ENCODE data around the gene PDE5A.

DNA sequence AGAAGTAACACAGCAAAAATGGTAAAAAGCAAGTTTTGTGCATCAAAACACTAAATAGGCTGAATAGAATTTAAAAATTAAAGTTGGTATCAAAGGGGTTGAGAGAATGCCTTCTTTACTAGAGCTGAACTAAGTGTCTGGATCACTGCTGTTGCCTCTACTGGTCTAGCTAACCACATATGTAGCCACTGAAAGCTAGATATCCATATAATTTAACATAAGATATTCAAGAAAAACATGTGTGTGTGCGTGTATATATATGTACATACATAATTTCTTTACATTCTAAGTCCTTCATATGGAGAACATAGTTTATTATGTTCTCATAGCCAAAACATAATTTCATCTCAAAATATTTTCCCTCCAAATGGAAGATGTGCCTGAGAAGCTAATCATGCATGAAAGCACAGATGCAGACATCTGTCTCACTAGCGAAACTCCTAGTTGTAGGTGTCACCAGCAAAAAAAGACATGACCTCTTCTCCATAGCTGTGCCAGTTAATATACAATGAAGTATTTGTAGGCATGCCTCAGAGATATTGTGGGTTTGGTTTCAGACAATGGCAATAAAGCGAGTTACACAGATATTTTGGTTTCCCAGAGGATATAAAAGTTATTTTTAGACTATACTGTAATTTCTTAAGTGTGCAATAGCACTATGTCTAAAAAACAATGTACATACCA lies 47.3 kb downstream of the PDE5A start:
- TF ChIP-seq, protein P1, sequence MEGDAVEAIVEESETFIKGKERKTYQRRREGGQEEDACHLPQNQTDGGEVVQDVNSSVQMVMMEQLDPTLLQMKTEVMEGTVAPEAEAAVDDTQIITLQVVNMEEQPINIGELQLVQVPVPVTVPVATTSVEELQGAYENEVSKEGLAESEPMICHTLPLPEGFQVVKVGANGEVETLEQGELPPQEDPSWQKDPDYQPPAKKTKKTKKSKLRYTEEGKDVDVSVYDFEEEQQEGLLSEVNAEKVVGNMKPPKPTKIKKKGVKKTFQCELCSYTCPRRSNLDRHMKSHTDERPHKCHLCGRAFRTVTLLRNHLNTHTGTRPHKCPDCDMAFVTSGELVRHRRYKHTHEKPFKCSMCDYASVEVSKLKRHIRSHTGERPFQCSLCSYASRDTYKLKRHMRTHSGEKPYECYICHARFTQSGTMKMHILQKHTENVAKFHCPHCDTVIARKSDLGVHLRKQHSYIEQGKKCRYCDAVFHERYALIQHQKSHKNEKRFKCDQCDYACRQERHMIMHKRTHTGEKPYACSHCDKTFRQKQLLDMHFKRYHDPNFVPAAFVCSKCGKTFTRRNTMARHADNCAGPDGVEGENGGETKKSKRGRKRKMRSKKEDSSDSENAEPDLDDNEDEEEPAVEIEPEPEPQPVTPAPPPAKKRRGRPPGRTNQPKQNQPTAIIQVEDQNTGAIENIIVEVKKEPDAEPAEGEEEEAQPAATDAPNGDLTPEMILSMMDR (IDR thresholded peaks at IDR 0.05; ENCODE audit: low read depth, low read length, poor library complexity, severe bottlenecking), result no peak
- no peak for TF ChIP-seq EZH2phosphoT487 (IDR thresholded peaks at IDR 0.05; ENCODE audit: borderline replicate concordance, low read length)
